PC-3 (cell line): ENCODE measurements around the gene SMARCA5.

Experiments used
- CTCF ChIP-seq: fragments of 300-600 bp; sonication (generic); conservative IDR thresholded peaks from 2 replicates; pipeline ENCODE4 v1.5.1; 2017; ENCODE audit warnings: antibody characterized with exemption, low read depth, mild to moderate bottlenecking, low read length
- EZH2 ChIP-seq: fragments of 300-600 bp; sonication (generic); IDR thresholded peaks from one replicate; pipeline ENCODE4 v1.6.1; 2017; ENCODE audit warnings: antibody characterized with exemption, mild to moderate bottlenecking, low read length; ENCODE audit not compliant: unreplicated experiment
- EZH2phosphoT487 ChIP-seq: fragments of 300-600 bp; sonication (generic); IDR thresholded peaks from 2 replicates; pipeline ENCODE4 v1.6.1; 2018; ENCODE audit warnings: mild to moderate bottlenecking, antibody characterized with exemption, low read length, borderline replicate concordance

GRCh38 chr4:143473334-143474126, 40.0 kb upstream of the SMARCA5 start:
- TF ChIP-seq EZH2phosphoT487, result no peak
- TF ChIP-seq CTCF, result no peak
- TF ChIP-seq EZH2, result no peak
